ENCODE results near the gene TTLL8. TPM values are rescaled to one million over a fixed set of nuclear protein-coding genes. Genes with fewer than 3 reads are reported as not detected.

TTLL8 gene
- total RNA-seq, 1 experiment from 2014 or later: not detected

DNA sequence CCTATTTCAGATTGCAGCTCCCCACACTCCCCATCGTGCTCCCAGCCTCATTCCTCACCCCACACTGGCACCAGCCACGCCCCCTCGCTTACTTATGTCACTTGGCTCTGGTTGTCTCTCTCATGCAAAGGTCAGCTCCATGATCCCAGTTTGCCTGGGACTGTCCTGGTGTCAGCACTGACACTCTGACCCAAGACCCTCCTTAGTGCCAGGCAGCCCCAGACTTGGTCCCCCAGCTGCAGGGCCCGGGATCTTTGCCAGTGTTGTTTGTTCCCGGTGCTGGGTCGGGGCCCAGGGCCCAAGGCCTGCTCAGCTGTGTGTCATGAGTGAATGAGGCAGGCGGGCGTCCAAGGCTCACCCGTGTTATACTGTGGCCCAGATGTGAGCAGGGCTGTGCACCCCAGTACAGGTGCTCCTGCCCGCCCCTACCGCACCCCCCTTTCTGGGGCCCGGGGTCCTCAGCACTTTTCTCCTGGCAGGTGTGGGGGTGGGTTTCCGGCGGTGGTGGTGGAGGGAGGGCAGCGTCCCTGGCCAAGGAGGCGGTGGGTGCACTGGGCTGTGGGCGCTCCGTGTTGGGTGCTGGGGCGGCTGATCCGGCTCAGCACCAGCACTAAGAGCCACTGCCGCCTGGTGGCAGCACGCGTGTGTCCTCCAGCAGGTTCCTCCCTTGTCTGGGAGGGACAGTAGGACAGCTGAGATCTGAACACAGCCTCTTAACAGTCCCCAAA, 65.0 kb downstream of the TTLL8 start:
- no peaks in the 10 kb centered on the region for H3K9me2 ChIP-seq (ENCODE audit: insufficient read depth)
- H2AFZ ChIP-seq (ENCODE audit: low read depth, low read length, poor library complexity, severe bottlenecking): no peak overlapping the region
- no peaks in the 10 kb centered on the region for H3K27me3 ChIP-seq (ENCODE audit: insufficient read depth, low read length)
- no peaks in the 10 kb centered on the region for H4K20me1 ChIP-seq (ENCODE audit: insufficient read depth)
- DNase-seq (ENCODE audit: low read depth, low spot score) (no peak), ATAC-seq (peak; percentile 97)
- no peak overlapping the region for H3K4me3 ChIP-seq (replicated peaks in 1 of 2; ENCODE audit: low read depth in 1 of 2, low read length in 2 of 2)
- CTCF ChIA-PET: interaction anchor here (1.5 to 2.3 kb wide), 2 partner anchors 13 to 62 kb away, joined by 3 to 8 read pairs; no protein-coding TSS in a partner anchor
- intact Hi-C loops (cut with micrococcal nuclease): loop anchor here (1.0 kb wide), 1 partner anchor 62 kb away; no protein-coding TSS in a partner anchor
- H3K9ac ChIP-seq (ENCODE audit: low read length): no peak overlapping the region
- no peaks in the 10 kb centered on the region for H3K36me3 ChIP-seq (ENCODE audit: control insufficient read depth in 1 of 2, insufficient read depth in 2 of 2, low read length in 2 of 2)
- TF ChIP-seq, protein P1, sequence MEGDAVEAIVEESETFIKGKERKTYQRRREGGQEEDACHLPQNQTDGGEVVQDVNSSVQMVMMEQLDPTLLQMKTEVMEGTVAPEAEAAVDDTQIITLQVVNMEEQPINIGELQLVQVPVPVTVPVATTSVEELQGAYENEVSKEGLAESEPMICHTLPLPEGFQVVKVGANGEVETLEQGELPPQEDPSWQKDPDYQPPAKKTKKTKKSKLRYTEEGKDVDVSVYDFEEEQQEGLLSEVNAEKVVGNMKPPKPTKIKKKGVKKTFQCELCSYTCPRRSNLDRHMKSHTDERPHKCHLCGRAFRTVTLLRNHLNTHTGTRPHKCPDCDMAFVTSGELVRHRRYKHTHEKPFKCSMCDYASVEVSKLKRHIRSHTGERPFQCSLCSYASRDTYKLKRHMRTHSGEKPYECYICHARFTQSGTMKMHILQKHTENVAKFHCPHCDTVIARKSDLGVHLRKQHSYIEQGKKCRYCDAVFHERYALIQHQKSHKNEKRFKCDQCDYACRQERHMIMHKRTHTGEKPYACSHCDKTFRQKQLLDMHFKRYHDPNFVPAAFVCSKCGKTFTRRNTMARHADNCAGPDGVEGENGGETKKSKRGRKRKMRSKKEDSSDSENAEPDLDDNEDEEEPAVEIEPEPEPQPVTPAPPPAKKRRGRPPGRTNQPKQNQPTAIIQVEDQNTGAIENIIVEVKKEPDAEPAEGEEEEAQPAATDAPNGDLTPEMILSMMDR (IDR thresholded peaks at IDR 0.05 in 2 of 3, conservative IDR thresholded peaks at IDR 0.05 in 1 of 3; ENCODE audit: borderline replicate concordance in 1 of 3, insufficient read depth in 1 of 3, low read depth in 2 of 3, low read length in 2 of 3): peak; percentile 66 to 86 (median 73); a peak in 5 of 6 replicates
- peak; percentile 78 for TF ChIP-seq RAD21 (IDR thresholded peaks at IDR 0.05; ENCODE audit: low read depth)
- TF ChIP-seq CBX3 (IDR thresholded peaks at IDR 0.05; ENCODE audit: low read depth): no peak
- no peak for TF ChIP-seq EZH2 (IDR thresholded peaks at IDR 0.05)
- no peak for TF ChIP-seq TCF7L2 (IDR thresholded peaks at IDR 0.05; ENCODE audit: borderline replicate concordance, extremely low read depth, insufficient read depth, insufficient read length)
- no peak for TF ChIP-seq CEBPB (IDR thresholded peaks at IDR 0.05; ENCODE audit: low read depth)
- TF ChIP-seq ELF1 (IDR thresholded peaks at IDR 0.05; ENCODE audit: borderline replicate concordance, low read depth): no peak
- H3K9me3 ChIP-seq (ENCODE audit: control insufficient read depth in 1 of 2, insufficient read depth in 1 of 2, low read depth in 1 of 2, low read length in 2 of 2): 0 out of 4 replicates have a peak, but pooled peaks cover 4 to 6% of the 10 kb centered on the region in 2 experiments
- RAD21 ChIA-PET (ENCODE audit: low non-redundant PET in 1 of 2, low total read pairs in 2 of 2, uncharacterized antibody in 2 of 2, unreplicated experiment in 2 of 2): interaction anchor here in 1 of 2 experiments (0.8 kb wide), 1 partner anchor 22 kb away, joined by 3 read pairs; no protein-coding TSS in a partner anchor
- POLR2A ChIA-PET: no interaction called here
- BruUV-seq (replicated peaks): no TSS peak
- no peaks in the 10 kb centered on the region for H3K79me2 ChIP-seq (ENCODE audit: insufficient read depth, low read length)
- peak overlapping the region; percentile 17; the same call in 1 of the 2 replicates for H3K4me2 ChIP-seq (ENCODE audit: low read length)
- peaks cover 0 to 14% of the 10 kb centered on the region in 2 experiments; a peak in 1 of 4 replicates for H3K4me1 ChIP-seq (ENCODE audit: control insufficient read depth in 1 of 2, insufficient read depth in 2 of 2, low read length in 2 of 2)
- no peak overlapping the region; the same call in 1 of the 2 replicates for H3K27ac ChIP-seq (ENCODE audit: low read depth, low read length)

All from HCT116 (cell line).